ENCODE results near the gene ONECUT3.

DNA sequence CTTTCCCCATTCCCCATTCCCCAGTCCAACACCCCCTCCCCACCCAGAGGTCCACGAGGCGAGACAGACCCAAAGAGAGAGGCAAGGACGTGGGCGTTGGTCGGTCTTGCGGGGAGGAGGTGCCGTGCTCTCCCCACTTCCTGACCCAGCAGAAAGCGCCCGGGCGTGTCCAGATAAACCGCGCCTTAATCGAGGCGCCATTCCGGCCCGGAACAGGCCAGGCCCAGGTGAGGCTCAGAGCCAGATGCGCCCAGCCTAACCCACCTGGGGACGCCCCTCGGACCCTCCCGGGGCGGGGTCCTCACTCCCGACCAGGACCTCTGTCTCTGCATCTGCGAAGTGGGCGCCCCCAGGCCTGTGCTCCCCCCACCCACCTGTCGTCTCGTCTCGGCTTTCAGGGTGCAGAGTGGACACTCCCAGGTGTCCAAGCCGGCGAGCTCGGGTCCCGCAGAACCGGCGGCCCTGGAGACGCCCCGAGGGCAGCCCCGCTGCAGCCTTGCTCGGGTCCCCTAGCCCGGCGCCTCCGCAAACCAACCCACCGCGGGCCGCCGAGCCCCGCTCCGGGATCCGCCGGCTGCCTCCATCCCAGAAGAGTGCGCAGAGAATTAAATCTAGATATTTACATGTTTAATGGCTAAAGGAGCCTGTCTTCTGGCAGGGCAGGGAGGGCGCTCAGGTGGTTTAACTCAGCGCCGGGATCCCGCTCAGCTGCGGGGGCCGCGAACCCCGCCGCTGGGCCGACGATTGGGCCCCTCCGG lies 5.0 kb upstream of the ONECUT3 start:
- TF ChIP-seq, protein P1, sequence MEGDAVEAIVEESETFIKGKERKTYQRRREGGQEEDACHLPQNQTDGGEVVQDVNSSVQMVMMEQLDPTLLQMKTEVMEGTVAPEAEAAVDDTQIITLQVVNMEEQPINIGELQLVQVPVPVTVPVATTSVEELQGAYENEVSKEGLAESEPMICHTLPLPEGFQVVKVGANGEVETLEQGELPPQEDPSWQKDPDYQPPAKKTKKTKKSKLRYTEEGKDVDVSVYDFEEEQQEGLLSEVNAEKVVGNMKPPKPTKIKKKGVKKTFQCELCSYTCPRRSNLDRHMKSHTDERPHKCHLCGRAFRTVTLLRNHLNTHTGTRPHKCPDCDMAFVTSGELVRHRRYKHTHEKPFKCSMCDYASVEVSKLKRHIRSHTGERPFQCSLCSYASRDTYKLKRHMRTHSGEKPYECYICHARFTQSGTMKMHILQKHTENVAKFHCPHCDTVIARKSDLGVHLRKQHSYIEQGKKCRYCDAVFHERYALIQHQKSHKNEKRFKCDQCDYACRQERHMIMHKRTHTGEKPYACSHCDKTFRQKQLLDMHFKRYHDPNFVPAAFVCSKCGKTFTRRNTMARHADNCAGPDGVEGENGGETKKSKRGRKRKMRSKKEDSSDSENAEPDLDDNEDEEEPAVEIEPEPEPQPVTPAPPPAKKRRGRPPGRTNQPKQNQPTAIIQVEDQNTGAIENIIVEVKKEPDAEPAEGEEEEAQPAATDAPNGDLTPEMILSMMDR (IDR thresholded peaks at IDR 0.05): no peak
- TF ChIP-seq POLR2A (IDR thresholded peaks at IDR 0.05): no peak

Data from breast epithelium (tissue), 3 donors.